ENCODE measurements around the gene ADGB.
"Not testable (repeated sequence)": the region's sequence is repeated elsewhere in the genome, so short reads cannot be mapped to it uniquely, and the experiment has no call there.

ADGB gene

GRCh38 chr6:146770275-146770964, 171.6 kb downstream of the ADGB start:
- Histone ChIP-seq H3K36me3 (ENCODE audit: insufficient read depth, low read depth, low read length) (no peaks in the 10 kb centered on the region), H3K4me3 (ENCODE audit: low read length) (no peak overlapping the region), H3K9ac (ENCODE audit: low read depth, low read length) (no peak overlapping the region), H3K27me3 (ENCODE audit: insufficient read depth, low read length) (no peaks in the 10 kb centered on the region), H3K27ac (ENCODE audit: low read length) (no peak overlapping the region), H3K4me1 (ENCODE audit: insufficient read depth, low read length) (no peaks in the 10 kb centered on the region), H3K9me3 (ENCODE audit: insufficient read depth, low read depth, low read length) (no peaks in the 10 kb centered on the region)

- Histone ChIP-seq H3K4me1 (ENCODE audit: insufficient read depth, low read length) (no peaks in the 10 kb centered on the region), H3K36me3 (ENCODE audit: insufficient read depth, low read depth, low read length) (no peaks in the 10 kb centered on the region), H3K9me3 (ENCODE audit: insufficient read depth, low read depth, low read length) (no peaks in the 10 kb centered on the region), H3K27ac (ENCODE audit: low read length) (no peak overlapping the region), H3K27me3 (ENCODE audit: insufficient read depth, low read length) (no peaks in the 10 kb centered on the region), H3K4me3 (ENCODE audit: low read length) (no peak overlapping the region), H3K9ac (ENCODE audit: low read depth, low read length) (no peak overlapping the region)
Observed at GRCh38 chr6:146770965-146771735, 172.4 kb downstream of the ADGB start.

GRCh38 chr6:146775220-146775619, 176.4 kb downstream of the ADGB start:
- Histone ChIP-seq H3K4me3 (ENCODE audit: low read length) (no peak overlapping the region), H3K27ac (ENCODE audit: low read length) (no peak overlapping the region), H3K27me3 (ENCODE audit: insufficient read depth, low read length) (no peaks in the 10 kb centered on the region), H3K9me3 (ENCODE audit: insufficient read depth, low read depth, low read length) (no peaks in the 10 kb centered on the region), H3K9ac (ENCODE audit: low read depth, low read length) (no peak overlapping the region), H3K36me3 (ENCODE audit: insufficient read depth, low read depth, low read length) (no peaks in the 10 kb centered on the region), H3K4me1 (ENCODE audit: insufficient read depth, low read length) (peaks cover 3% of the 10 kb centered on the region; the same call in 1 of the 2 replicates)

GRCh38 chr6:146781836-146782235, 183.1 kb downstream of the ADGB start:
- Histone ChIP-seq H3K36me3 (ENCODE audit: insufficient read depth, low read depth, low read length) (no peaks in the 10 kb centered on the region), H3K9ac (ENCODE audit: low read depth, low read length) (no peak overlapping the region), H3K9me3 (ENCODE audit: insufficient read depth, low read depth, low read length) (no peaks in the 10 kb centered on the region), H3K4me1 (ENCODE audit: insufficient read depth, low read length) (peaks cover 1% of the 10 kb centered on the region; the same call in 1 of the 2 replicates), H3K27me3 (ENCODE audit: insufficient read depth, low read length) (no peaks in the 10 kb centered on the region), H3K27ac (ENCODE audit: low read length) (no peak overlapping the region), H3K4me3 (ENCODE audit: low read length) (no peak overlapping the region)

- no peaks in the 10 kb centered on the region for H3K36me3 ChIP-seq (ENCODE audit: insufficient read depth, low read depth, low read length)
- H3K27ac ChIP-seq (ENCODE audit: low read length) = no peak overlapping the region
- no peak overlapping the region for H3K9ac ChIP-seq (ENCODE audit: low read depth, low read length)
- no peaks in the 10 kb centered on the region for H3K27me3 ChIP-seq (ENCODE audit: insufficient read depth, low read length)
- H3K4me1 ChIP-seq (ENCODE audit: insufficient read depth, low read length) = no peaks in the 10 kb centered on the region
- no peaks in the 10 kb centered on the region for H3K9me3 ChIP-seq (ENCODE audit: insufficient read depth, low read depth, low read length)
- no peak overlapping the region for H3K4me3 ChIP-seq (ENCODE audit: low read length)
Observed at GRCh38 chr6:146785001-146785585, 186.3 kb downstream of the ADGB start.

- H3K4me3 ChIP-seq (ENCODE audit: low read length) = no peak overlapping the region
- no peaks in the 10 kb centered on the region for H3K27me3 ChIP-seq (ENCODE audit: insufficient read depth, low read length)
- no peaks in the 10 kb centered on the region for H3K36me3 ChIP-seq (ENCODE audit: insufficient read depth, low read depth, low read length)
- H3K4me1 ChIP-seq (ENCODE audit: insufficient read depth, low read length) = no peaks in the 10 kb centered on the region
- H3K9me3 ChIP-seq (ENCODE audit: insufficient read depth, low read depth, low read length) = peaks cover 5% of the 10 kb centered on the region; the same call in 1 of the 2 replicates
- no peak overlapping the region for H3K27ac ChIP-seq (ENCODE audit: low read length)
- H3K9ac ChIP-seq (ENCODE audit: low read depth, low read length) = no peak overlapping the region
Observed at GRCh38 chr6:146787876-146788508, 189.2 kb downstream of the ADGB start.

GRCh38 chr6:146790561-146791091, 191.9 kb downstream of the ADGB start:
- Histone ChIP-seq H3K4me3 (ENCODE audit: low read length) (no peak overlapping the region), H3K9ac (ENCODE audit: low read depth, low read length) (no peak overlapping the region), H3K4me1 (ENCODE audit: insufficient read depth, low read length) (no peaks in the 10 kb centered on the region), H3K27me3 (ENCODE audit: insufficient read depth, low read length) (no peaks in the 10 kb centered on the region), H3K27ac (ENCODE audit: low read length) (no peak overlapping the region), H3K9me3 (ENCODE audit: insufficient read depth, low read depth, low read length) (peaks cover 5% of the 10 kb centered on the region; the same call in 1 of the 2 replicates), H3K36me3 (ENCODE audit: insufficient read depth, low read depth, low read length) (no peaks in the 10 kb centered on the region)

GRCh38 chr6:146791930-146792329, 193.2 kb downstream of the ADGB start:
- H3K27ac ChIP-seq (ENCODE audit: low read length) = no peak overlapping the region
- no peak overlapping the region for H3K4me3 ChIP-seq (ENCODE audit: low read length)

GRCh38 chr6:146793218-146793617, 194.4 kb downstream of the ADGB start:
- not testable (repeated sequence) for H3K36me3 ChIP-seq (ENCODE audit: insufficient read depth, low read depth, low read length); H3K27ac ChIP-seq (ENCODE audit: low read length); H3K9ac ChIP-seq (ENCODE audit: low read depth, low read length); H3K27me3 ChIP-seq (ENCODE audit: insufficient read depth, low read length); H3K4me3 ChIP-seq (ENCODE audit: low read length); H3K4me1 ChIP-seq (ENCODE audit: insufficient read depth, low read length)
- H3K9me3 ChIP-seq (ENCODE audit: insufficient read depth, low read depth, low read length) = peaks cover 11% of the 10 kb centered on the region; the same call in 1 of the 2 replicates

More at GRCh38 chr6:146791930-146792329, 193.2 kb downstream of the ADGB start:
- H3K4me1 ChIP-seq (ENCODE audit: insufficient read depth, low read length) = no peaks in the 10 kb centered on the region
- H3K9me3 ChIP-seq (ENCODE audit: insufficient read depth, low read depth, low read length) = peaks cover 11% of the 10 kb centered on the region; the same call in 1 of the 2 replicates
- no peaks in the 10 kb centered on the region for H3K36me3 ChIP-seq (ENCODE audit: insufficient read depth, low read depth, low read length)
- no peak overlapping the region for H3K9ac ChIP-seq (ENCODE audit: low read depth, low read length)
- no peaks in the 10 kb centered on the region for H3K27me3 ChIP-seq (ENCODE audit: insufficient read depth, low read length)

- Histone ChIP-seq H3K9me3 (ENCODE audit: insufficient read depth, low read depth, low read length) (peaks cover 11% of the 10 kb centered on the region; the same call in 1 of the 2 replicates), H3K4me3 (ENCODE audit: low read length) (no peak overlapping the region), H3K9ac (ENCODE audit: low read depth, low read length) (no peak overlapping the region), H3K27ac (ENCODE audit: low read length) (no peak overlapping the region), H3K36me3 (ENCODE audit: insufficient read depth, low read depth, low read length) (no peaks in the 10 kb centered on the region), H3K4me1 (ENCODE audit: insufficient read depth, low read length) (no peaks in the 10 kb centered on the region), H3K27me3 (ENCODE audit: insufficient read depth, low read length) (no peaks in the 10 kb centered on the region)
Observed at GRCh38 chr6:146795479-146796133, 196.8 kb downstream of the ADGB start.

GRCh38 chr6:146803167-146803566, 204.4 kb downstream of the ADGB start:
- not testable (repeated sequence) for H3K36me3 ChIP-seq (ENCODE audit: insufficient read depth, low read depth, low read length); H3K27me3 ChIP-seq (ENCODE audit: insufficient read depth, low read length); H3K4me3 ChIP-seq (ENCODE audit: low read length); H3K4me1 ChIP-seq (ENCODE audit: insufficient read depth, low read length); H3K9me3 ChIP-seq (ENCODE audit: insufficient read depth, low read depth, low read length); H3K9ac ChIP-seq (ENCODE audit: low read depth, low read length); H3K27ac ChIP-seq (ENCODE audit: low read length)

Measured in iPS-20b (cell line).